WI38 (cell line): Measurements from ENCODE around the gene FBN3.

ENCODE experiments used
- H3K4me3 ChIP-seq: 2 replicates; pipeline ENCODE4 v1.5.1; 2011; ENCODE audit warnings: low read depth, mild to moderate bottlenecking, control low read depth, low read length
- CTCF ChIP-seq: IDR thresholded peaks from 2 replicates; pipeline ENCODE4 v1.5.1; 2012; ENCODE audit warnings: low read depth, mild to moderate bottlenecking, control low read depth, low read length

The FBN3 gene

GRCh38 chr19:8126511-8126910 is 22.9 kb downstream of the FBN3 start:
- TF ChIP-seq CTCF = no peak
- no peak overlapping the region for H3K4me3 ChIP-seq

GRCh38 chr19:8126008-8126407 is 23.4 kb downstream of the FBN3 start:
- no peak for TF ChIP-seq CTCF
- no peak overlapping the region for H3K4me3 ChIP-seq

- TF ChIP-seq CTCF = no peak
- H3K4me3 ChIP-seq = no peak overlapping the region
Observed at GRCh38 chr19:8123683-8124082, 25.7 kb downstream of the FBN3 start.

GRCh38 chr19:8120636-8121480 is 28.5 kb downstream of the FBN3 start:
- no peak overlapping the region for H3K4me3 ChIP-seq
- TF ChIP-seq CTCF = no peak

- no peak overlapping the region for H3K4me3 ChIP-seq
Observed at GRCh38 chr19:8117991-8118390, 31.4 kb downstream of the FBN3 start.

GRCh38 chr19:8116437-8117293 is 32.7 kb downstream of the FBN3 start:
- H3K4me3 ChIP-seq = no peak overlapping the region
- no peak for TF ChIP-seq CTCF

More at GRCh38 chr19:8117991-8118390, 31.4 kb downstream of the FBN3 start:
- no peak for TF ChIP-seq CTCF
